ENCODE measurements around the gene AK9.
A peak's percentile ranks its signal among the peaks of the same experiment; 100 is the strongest.

DNA sequence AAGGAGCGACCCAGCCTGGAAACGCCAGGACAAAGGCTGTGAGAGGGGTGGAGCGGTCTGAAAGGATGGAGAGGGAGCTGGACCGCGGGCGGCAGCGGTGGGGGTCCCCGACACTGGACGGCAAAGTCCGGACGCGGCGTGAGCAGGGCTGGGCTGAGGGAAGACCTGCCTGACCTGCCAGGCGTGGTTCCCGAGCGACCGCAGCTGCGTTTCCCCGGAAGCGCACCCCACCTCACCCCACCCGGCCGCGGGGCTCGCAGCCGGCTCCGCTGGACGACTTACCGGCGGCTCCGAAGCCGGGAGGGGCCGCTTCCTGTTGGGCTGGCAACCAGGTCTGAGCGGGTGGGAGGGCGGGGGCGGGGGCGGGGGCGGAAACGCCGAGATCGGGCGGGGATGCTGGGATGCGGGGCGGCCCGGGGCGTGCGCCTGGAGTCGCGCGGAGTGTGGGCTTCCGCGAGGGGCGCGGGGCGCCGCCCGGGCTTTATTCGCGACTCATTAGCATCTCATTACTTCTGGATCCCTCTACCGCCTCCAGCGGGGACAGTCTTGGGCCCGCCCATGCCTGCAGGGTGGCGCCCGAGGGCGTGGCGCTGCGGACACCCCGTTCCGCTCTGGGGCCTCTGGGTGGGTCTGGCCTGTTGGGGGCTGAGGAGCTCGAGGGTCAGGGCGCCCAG lies 235.4 kb downstream of the AK9 start, which contains the start of gene MICAL1:
- TF ChIP-seq, protein P1, sequence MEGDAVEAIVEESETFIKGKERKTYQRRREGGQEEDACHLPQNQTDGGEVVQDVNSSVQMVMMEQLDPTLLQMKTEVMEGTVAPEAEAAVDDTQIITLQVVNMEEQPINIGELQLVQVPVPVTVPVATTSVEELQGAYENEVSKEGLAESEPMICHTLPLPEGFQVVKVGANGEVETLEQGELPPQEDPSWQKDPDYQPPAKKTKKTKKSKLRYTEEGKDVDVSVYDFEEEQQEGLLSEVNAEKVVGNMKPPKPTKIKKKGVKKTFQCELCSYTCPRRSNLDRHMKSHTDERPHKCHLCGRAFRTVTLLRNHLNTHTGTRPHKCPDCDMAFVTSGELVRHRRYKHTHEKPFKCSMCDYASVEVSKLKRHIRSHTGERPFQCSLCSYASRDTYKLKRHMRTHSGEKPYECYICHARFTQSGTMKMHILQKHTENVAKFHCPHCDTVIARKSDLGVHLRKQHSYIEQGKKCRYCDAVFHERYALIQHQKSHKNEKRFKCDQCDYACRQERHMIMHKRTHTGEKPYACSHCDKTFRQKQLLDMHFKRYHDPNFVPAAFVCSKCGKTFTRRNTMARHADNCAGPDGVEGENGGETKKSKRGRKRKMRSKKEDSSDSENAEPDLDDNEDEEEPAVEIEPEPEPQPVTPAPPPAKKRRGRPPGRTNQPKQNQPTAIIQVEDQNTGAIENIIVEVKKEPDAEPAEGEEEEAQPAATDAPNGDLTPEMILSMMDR (IDR thresholded peaks at IDR 0.05) = no peak
- peak; percentile 71 for TF ChIP-seq POLR2AphosphoS5 (IDR thresholded peaks at IDR 0.05; ENCODE audit: low read depth, low read length)
- peak; percentile 75; the same call in 1 of the 2 replicates for TF ChIP-seq SIN3A (IDR thresholded peaks at IDR 0.05; ENCODE audit: borderline replicate concordance, insufficient read depth, low read depth, low read length)
